ENCODE data around the gene PCMTD2.

The PCMTD2 gene

GRCh38 chr20:64239449-64240242, 15.9 kb upstream of the PCMTD2 start:
- Histone ChIP-seq H3K27ac (ENCODE audit: insufficient read depth, low read depth, low read length, poor library complexity, severe bottlenecking) (no peak overlapping the region), H3K36me3 (ENCODE audit: control insufficient read depth, insufficient read depth, low read length) (no peaks in the 10 kb centered on the region), H3K4me3 (ENCODE audit: insufficient read depth, low read depth, low read length) (no peak overlapping the region), H3K4me1 (ENCODE audit: control insufficient read depth, insufficient read depth, low read length) (no peaks in the 10 kb centered on the region), H3K27me3 (ENCODE audit: control insufficient read depth, insufficient read depth, low read length, poor library complexity, severe bottlenecking) (no peaks in the 10 kb centered on the region), H3K9me3 (ENCODE audit: control insufficient read depth, low read length) (no peaks in the 10 kb centered on the region)
- WGBS, 2 experiments, result 94 to 97% methylated on average over 19 of the region's 19 CpGs

- H3K27ac ChIP-seq (ENCODE audit: insufficient read depth, low read depth, low read length, poor library complexity, severe bottlenecking), result no peak overlapping the region
- no peaks in the 10 kb centered on the region for H3K4me1 ChIP-seq (ENCODE audit: control insufficient read depth, insufficient read depth, low read length)
- H3K27me3 ChIP-seq (ENCODE audit: control insufficient read depth, insufficient read depth, low read length, poor library complexity, severe bottlenecking), result no peaks in the 10 kb centered on the region
- H3K4me3 ChIP-seq (ENCODE audit: insufficient read depth, low read depth, low read length), result no peak overlapping the region
- no peaks in the 10 kb centered on the region for H3K36me3 ChIP-seq (ENCODE audit: control insufficient read depth, insufficient read depth, low read length)
- 95 to 96% methylated on average over 26 of the region's 26 CpGs for WGBS, 2 experiments
- H3K9me3 ChIP-seq (ENCODE audit: control insufficient read depth, low read length), result no peaks in the 10 kb centered on the region
These were observed 15.1 kb upstream of the PCMTD2 start for GRCh38 chr20:64240243-64241015.

- H3K36me3 ChIP-seq (ENCODE audit: control insufficient read depth, insufficient read depth, low read length), result no peaks in the 10 kb centered on the region
- no peaks in the 10 kb centered on the region for H3K27me3 ChIP-seq (ENCODE audit: control insufficient read depth, insufficient read depth, low read length, poor library complexity, severe bottlenecking)
- WGBS, 2 experiments, result 92 to 96% methylated on average over 8 of the region's 8 CpGs
- no peak overlapping the region for H3K27ac ChIP-seq (ENCODE audit: insufficient read depth, low read depth, low read length, poor library complexity, severe bottlenecking)
- H3K9me3 ChIP-seq (ENCODE audit: control insufficient read depth, low read length), result no peaks in the 10 kb centered on the region
- H3K4me3 ChIP-seq (ENCODE audit: insufficient read depth, low read depth, low read length), result no peak overlapping the region
- H3K4me1 ChIP-seq (ENCODE audit: control insufficient read depth, insufficient read depth, low read length), result no peaks in the 10 kb centered on the region
These were observed 14.5 kb upstream of the PCMTD2 start for GRCh38 chr20:64241061-64241460.

GRCh38 chr20:64242003-64242796, 13.3 kb upstream of the PCMTD2 start:
- Histone ChIP-seq H3K27ac (ENCODE audit: insufficient read depth, low read depth, low read length, poor library complexity, severe bottlenecking) (no peak overlapping the region), H3K36me3 (ENCODE audit: control insufficient read depth, insufficient read depth, low read length) (no peaks in the 10 kb centered on the region), H3K27me3 (ENCODE audit: control insufficient read depth, insufficient read depth, low read length, poor library complexity, severe bottlenecking) (no peaks in the 10 kb centered on the region), H3K9me3 (ENCODE audit: control insufficient read depth, low read length) (no peaks in the 10 kb centered on the region), H3K4me3 (ENCODE audit: insufficient read depth, low read depth, low read length) (no peak overlapping the region), H3K4me1 (ENCODE audit: control insufficient read depth, insufficient read depth, low read length) (no peaks in the 10 kb centered on the region)
- 88 to 91% methylated on average over 19 of the region's 19 CpGs for WGBS, 2 experiments

GRCh38 chr20:64242797-64243475, 12.6 kb upstream of the PCMTD2 start:
- H3K4me3 ChIP-seq (ENCODE audit: insufficient read depth, low read depth, low read length), result no peak overlapping the region
- H3K27ac ChIP-seq (ENCODE audit: insufficient read depth, low read depth, low read length, poor library complexity, severe bottlenecking), result no peak overlapping the region
- H3K36me3 ChIP-seq (ENCODE audit: control insufficient read depth, insufficient read depth, low read length), result no peaks in the 10 kb centered on the region
- WGBS, 2 experiments, result 89 to 91% methylated on average over 4 of the region's 4 CpGs
- no peaks in the 10 kb centered on the region for H3K4me1 ChIP-seq (ENCODE audit: control insufficient read depth, insufficient read depth, low read length)
- no peaks in the 10 kb centered on the region for H3K27me3 ChIP-seq (ENCODE audit: control insufficient read depth, insufficient read depth, low read length, poor library complexity, severe bottlenecking)
- no peaks in the 10 kb centered on the region for H3K9me3 ChIP-seq (ENCODE audit: control insufficient read depth, low read length)

GRCh38 chr20:64244281-64244805, 11.2 kb upstream of the PCMTD2 start:
- no peak overlapping the region for H3K4me3 ChIP-seq (ENCODE audit: insufficient read depth, low read depth, low read length)
- H3K27me3 ChIP-seq (ENCODE audit: control insufficient read depth, insufficient read depth, low read length, poor library complexity, severe bottlenecking), result peaks cover under 1% of the 10 kb centered on the region
- no peaks in the 10 kb centered on the region for H3K9me3 ChIP-seq (ENCODE audit: control insufficient read depth, low read length)
- 72 to 82% methylated on average over 2 of the region's 2 CpGs for WGBS, 2 experiments
- H3K36me3 ChIP-seq (ENCODE audit: control insufficient read depth, insufficient read depth, low read length), result no peaks in the 10 kb centered on the region
- H3K4me1 ChIP-seq (ENCODE audit: control insufficient read depth, insufficient read depth, low read length), result no peaks in the 10 kb centered on the region
- H3K27ac ChIP-seq (ENCODE audit: insufficient read depth, low read depth, low read length, poor library complexity, severe bottlenecking), result no peak overlapping the region

- H3K4me1 ChIP-seq (ENCODE audit: control insufficient read depth, insufficient read depth, low read length), result no peaks in the 10 kb centered on the region
- H3K9me3 ChIP-seq (ENCODE audit: control insufficient read depth, low read length), result no peaks in the 10 kb centered on the region
- H3K27me3 ChIP-seq (ENCODE audit: control insufficient read depth, insufficient read depth, low read length, poor library complexity, severe bottlenecking), result peaks cover 7% of the 10 kb centered on the region
- WGBS, 2 experiments, result 80 to 85% methylated on average over 8 of the region's 8 CpGs
- H3K36me3 ChIP-seq (ENCODE audit: control insufficient read depth, insufficient read depth, low read length), result no peaks in the 10 kb centered on the region
- H3K4me3 ChIP-seq (ENCODE audit: insufficient read depth, low read depth, low read length), result no peak overlapping the region
- H3K27ac ChIP-seq (ENCODE audit: insufficient read depth, low read depth, low read length, poor library complexity, severe bottlenecking), result no peak overlapping the region
These were observed 10.5 kb upstream of the PCMTD2 start for GRCh38 chr20:64244870-64245603.

GRCh38 chr20:64245746-64246595, 9.6 kb upstream of the PCMTD2 start:
- Histone ChIP-seq H3K9me3 (ENCODE audit: control insufficient read depth, low read length) (no peaks in the 10 kb centered on the region), H3K4me3 (ENCODE audit: insufficient read depth, low read depth, low read length) (no peak overlapping the region), H3K4me1 (ENCODE audit: control insufficient read depth, insufficient read depth, low read length) (no peaks in the 10 kb centered on the region), H3K36me3 (ENCODE audit: control insufficient read depth, insufficient read depth, low read length) (no peaks in the 10 kb centered on the region), H3K27me3 (ENCODE audit: control insufficient read depth, insufficient read depth, low read length, poor library complexity, severe bottlenecking) (peaks cover 15% of the 10 kb centered on the region), H3K27ac (ENCODE audit: insufficient read depth, low read depth, low read length, poor library complexity, severe bottlenecking) (no peak overlapping the region)
- 90 to 96% methylated on average over 9 of the region's 9 CpGs for WGBS, 2 experiments

Measured in ectodermal cell (in vitro differentiated cells).